Esophagus muscularis mucosa (tissue), 3 donors: ENCODE data around the gene PCCB.

Experiments used
- CTCF ChIP-seq, 3 experiments: fragments of 200-600 bp in 2 of 3; fragments of 450-650 bp in 1 of 3; sonication (generic) in 2 of 3; IDR thresholded peaks; one replicate each; pipeline ENCODE4 v1.5.1; 2017 to 2019; ENCODE audit warnings: antibody characterized with exemption in 3 of 3, mild to moderate bottlenecking in 2 of 3, moderate library complexity in 1 of 3
- POLR2A ChIP-seq: fragments of 450-650 bp; IDR thresholded peaks from one replicate; pipeline ENCODE4 v1.6.1; 2017; ENCODE audit warnings: antibody characterized with exemption, moderate library complexity, mild to moderate bottlenecking, low read depth

GRCh38 chr3:136332302-136332701 is 82.2 kb downstream of the PCCB start:
- no peak for TF ChIP-seq CTCF (IDR thresholded peaks at IDR 0.05)
- no peak for TF ChIP-seq POLR2A
